Measurements from ENCODE around the gene CGB5.
A peak's percentile ranks its signal among the peaks of the same experiment; 100 is the strongest.
"Not testable (repeated sequence)": the region's sequence is repeated elsewhere in the genome, so short reads cannot be mapped to it uniquely, and the experiment has no call there.

Gene CGB5

GRCh38 chr19:49074869-49075268 is 31.2 kb downstream of the CGB5 start:
- not testable (repeated sequence) for H3K4me3 ChIP-seq (ENCODE audit: low read length); DNase-seq (ENCODE audit: low read depth, low spot score)

DNA sequence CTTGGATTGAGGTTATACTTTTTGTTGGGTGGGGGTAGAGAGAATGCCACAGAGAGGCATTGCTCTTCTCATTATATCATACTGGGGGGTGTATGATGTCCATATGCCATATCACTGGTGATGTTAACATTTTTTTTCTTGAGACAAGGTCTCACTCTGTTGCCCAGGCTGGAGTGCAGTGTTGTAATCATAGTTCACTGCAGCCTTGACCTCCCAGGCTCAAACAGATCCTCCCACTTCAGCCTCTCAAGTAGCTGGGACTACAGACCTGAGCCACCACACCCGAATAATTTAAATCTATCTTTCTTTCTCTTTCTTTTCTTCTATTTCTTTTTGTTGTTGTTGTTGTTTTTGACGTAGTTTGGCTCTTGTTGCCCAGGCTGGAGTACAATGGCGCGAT is 36.7 kb downstream of the CGB5 start:
- no peak overlapping the region for H3K4me3 ChIP-seq (ENCODE audit: low read length)
- DNase-seq (ENCODE audit: low read depth, low spot score): no peak

GRCh38 chr19:49081273-49081672 is 37.6 kb downstream of the CGB5 start:
- no peak for DNase-seq (ENCODE audit: low read depth, low spot score)

GRCh38 chr19:49084206-49085019 is 40.8 kb downstream of the CGB5 start:
- H3K4me3 ChIP-seq (ENCODE audit: low read length): peak overlapping the region; percentile 97
- DNase-seq (ENCODE audit: low read depth, low spot score): no peak

More at GRCh38 chr19:49081273-49081672, 37.6 kb downstream of the CGB5 start:
- no peak overlapping the region for H3K4me3 ChIP-seq (ENCODE audit: low read length)

GRCh38 chr19:49085020-49085867 is 41.6 kb downstream of the CGB5 start, which contains the start of gene SNRNP70:
SNRNP70 (plus strand) TSS chr19:49085451; CDS start chr19:49086415, 964 bp downstream.
- DNase-seq (ENCODE audit: low read depth, low spot score): peak; percentile 99

GRCh38 chr19:49085868-49086232 is 42.2 kb downstream of the CGB5 start:
- peak; percentile 50 for DNase-seq (ENCODE audit: low read depth, low spot score)
- H3K4me3 ChIP-seq (ENCODE audit: low read length): peak overlapping the region; percentile 97

More at GRCh38 chr19:49085020-49085867, 41.6 kb downstream of the CGB5 start, which contains the start of gene SNRNP70:
- H3K4me3 ChIP-seq (ENCODE audit: low read length): peak within 1 kb of the TSS; percentile 97

- H3K4me3 ChIP-seq (ENCODE audit: low read length): peak overlapping the region; percentile 97
- no peak for DNase-seq (ENCODE audit: low read depth, low spot score)
Measured at GRCh38 chr19:49086296-49086695, 42.6 kb downstream of the CGB5 start.

- DNase-seq (ENCODE audit: low read depth, low spot score): no peak
- no peak overlapping the region for H3K4me3 ChIP-seq (ENCODE audit: low read length)
Measured at GRCh38 chr19:49091391-49092038, 47.9 kb downstream of the CGB5 start.

DNA sequence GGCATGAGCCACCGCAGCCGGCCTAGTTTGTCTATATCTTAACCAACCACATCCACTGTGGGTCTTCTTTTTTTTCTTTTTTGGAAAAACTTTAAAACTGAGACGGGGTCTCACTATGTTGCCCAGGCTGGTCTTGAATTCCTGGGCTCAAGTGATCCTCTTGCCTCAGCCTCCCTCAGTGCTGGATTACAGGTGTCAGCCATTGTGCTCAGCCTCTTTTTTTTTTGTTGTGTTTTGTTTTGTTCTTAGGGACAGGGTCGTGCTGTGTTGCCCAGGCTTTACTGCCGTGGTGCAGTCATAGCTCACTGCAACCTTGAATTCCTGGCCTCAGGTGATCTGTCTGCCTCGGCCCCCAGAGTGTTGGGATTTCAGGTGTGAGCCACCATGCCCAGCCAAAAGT is 49.0 kb downstream of the CGB5 start:
- no peak for DNase-seq (ENCODE audit: low read depth, low spot score)
- H3K4me3 ChIP-seq (ENCODE audit: low read length): no peak overlapping the region
